Inferior parietal cortex (tissue), 1 donor: ENCODE data around the gene FZD7.

Experiments used
- DNase-seq: peaks from one replicate; pipeline ENCODE4 v3.0.0-alpha.2; 2016; ENCODE audit errors: extremely low spot score

The FZD7 gene

DNA sequence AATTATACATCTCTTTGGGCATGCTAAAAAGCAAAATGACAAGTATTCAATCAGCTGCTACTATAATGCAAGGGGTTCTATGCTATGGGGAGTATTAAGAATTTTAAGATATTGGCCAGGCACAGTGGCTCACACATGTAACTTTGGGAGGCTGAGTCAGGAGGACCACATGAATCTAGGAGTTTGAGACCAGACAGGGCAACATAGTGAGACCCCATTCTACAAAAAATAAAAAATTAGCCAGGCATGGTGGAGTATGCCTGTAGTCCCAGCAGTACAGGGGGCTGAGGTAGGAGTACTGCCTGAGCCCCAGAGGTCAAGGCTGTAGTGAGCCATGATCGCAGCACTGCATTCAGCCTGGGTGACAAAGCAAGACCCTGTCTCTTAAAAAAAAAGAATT, 33.9 kb downstream of the FZD7 start:
- DNase-seq: no peak

DNA sequence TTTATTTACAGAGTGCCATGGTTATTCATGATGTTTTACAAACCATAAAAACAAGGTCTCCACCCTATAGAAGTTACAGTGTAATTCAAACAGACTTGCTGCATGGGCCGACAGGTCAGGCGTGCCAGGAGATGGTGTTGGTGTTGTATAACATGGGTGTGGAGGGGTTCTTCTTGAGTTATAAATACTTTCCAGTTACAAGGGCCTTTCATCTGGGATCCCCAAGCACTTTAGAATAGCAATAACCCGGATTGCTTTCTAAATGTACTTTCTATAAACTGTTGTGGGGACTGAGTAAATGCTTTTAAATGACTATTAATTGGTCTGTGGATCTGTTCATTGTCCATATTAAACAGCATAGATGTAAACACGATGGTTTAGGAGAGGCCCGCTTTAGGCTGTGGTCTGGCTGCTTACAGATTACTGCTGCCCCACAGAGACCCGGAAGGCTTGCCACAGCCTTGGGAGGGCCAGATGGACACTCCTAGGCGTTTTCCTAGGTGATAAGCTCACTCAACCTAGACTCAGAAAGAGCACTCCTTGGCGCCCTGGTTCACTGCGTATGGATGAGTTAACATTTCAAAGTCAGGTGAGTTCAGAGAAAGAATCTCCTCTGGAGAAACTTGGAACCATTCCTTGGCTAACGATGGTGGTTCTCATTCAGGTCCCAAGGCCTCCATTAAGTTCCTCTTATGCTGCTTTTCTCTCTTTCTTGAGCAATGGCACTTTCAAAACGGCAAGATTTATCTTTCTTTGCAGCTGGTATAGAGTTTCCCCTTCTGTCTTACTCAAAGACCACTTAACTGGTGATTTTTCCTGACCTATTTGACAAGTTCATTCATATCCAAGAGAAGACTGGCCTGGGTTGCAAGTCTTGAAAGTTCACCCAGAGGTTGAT, 35.8 kb downstream of the FZD7 start:
- DNase-seq: no peak

- DNase-seq: no peak
Measured at GRCh38 chr2:202071107-202071506, 37.5 kb downstream of the FZD7 start.

DNA sequence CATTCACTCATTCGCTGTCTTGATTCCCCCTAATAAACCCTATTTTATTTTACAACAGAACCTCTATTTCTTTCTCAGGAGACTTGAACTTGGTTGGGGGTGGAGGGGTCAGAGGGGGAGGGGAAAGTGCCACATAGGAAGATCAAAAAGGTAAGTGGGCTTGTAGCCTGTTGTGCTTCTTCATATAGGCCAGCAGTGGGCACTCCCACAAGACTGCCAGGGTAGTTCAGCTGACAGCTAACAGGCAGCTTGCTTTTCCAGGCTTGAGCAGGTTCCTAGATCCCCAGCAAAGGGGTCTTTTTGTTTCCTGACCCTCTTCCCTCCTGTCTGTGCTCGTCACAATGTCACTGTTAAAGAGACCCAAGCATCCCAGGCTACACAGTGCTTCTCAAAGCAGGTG, 38.6 kb downstream of the FZD7 start:
- no peak for DNase-seq

DNA sequence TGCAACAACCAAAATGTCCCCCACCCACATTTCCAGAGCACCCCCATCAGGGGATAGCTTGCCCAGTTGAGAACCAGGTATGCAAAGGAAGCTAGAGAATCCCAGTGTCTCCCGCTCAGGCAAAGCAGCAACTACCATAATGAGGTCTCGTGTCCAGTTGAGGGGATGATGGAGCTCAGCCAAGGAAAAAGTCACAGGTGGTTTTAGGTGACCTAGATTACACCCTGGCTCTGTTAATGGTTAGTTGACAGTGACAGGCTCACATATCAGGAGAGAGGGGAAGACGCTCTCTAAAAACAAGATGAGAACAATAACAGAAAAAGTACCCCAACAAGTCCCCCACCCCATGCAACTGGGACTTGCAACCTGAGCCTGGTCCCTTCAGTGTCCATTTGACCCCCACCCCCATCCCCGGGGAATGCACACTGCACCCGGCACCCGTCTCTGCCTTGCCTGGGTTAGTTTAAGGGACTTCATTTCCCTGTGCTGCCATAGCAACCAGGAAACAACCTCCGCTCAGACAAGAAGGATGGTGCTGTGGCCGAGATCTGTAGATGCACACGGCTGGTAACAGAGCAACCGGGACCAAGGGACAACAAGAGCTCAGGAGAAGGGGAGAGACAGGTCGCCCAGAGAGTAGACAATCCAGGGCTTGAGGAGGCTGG, 39.2 kb downstream of the FZD7 start, which contains the start of gene KIAA2012:
Gene KIAA2012 (plus strand): TSS at position 519 of the 665 bp plus-strand sequence. CDS start 373 bp downstream, outside the sequence.
- no peak for DNase-seq

DNA sequence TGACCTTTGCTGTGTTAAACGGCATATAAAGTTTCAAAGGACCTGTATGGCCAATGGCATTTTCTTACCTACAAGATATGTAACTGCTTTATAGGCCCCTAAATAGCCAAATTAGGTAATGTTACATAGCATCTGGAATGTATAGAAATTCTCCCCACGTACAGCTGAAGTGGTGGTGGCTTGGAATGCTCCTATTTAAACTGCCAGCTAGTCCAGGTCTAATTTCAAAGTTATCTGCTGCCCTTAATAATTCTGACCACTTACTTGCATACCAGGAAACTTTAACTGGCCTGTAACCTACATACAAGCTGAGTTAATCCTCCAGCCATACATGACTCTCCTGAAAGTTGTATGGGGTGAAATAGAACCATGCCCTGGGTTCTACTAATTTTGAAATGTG, 40.7 kb downstream of the FZD7 start:
- no peak for DNase-seq

- no peak for DNase-seq
Measured at GRCh38 chr2:202079310-202079709, 45.7 kb downstream of the FZD7 start.

DNA sequence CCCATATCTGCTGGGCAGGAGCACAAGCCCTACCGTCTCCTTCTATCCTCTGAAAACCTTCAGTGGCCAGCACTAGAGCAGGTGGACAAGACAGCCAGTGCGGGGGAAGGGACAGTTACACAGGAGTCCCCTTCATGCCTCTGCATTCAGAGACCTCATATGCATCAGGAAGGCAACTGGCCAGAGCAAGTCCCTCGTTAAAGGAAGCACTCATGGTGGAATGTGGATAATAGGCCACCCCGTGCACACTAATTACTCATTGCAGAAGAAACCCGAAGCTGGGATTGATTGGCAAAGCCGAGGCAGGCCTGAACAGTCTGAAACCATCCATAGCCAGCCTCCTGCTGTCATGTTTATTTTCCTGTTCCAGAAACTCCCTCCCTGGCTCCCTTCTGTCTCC, 50.6 kb downstream of the FZD7 start:
- DNase-seq: no peak
